ENCODE results near the gene SWAP70.

SWAP70 gene

DNA sequence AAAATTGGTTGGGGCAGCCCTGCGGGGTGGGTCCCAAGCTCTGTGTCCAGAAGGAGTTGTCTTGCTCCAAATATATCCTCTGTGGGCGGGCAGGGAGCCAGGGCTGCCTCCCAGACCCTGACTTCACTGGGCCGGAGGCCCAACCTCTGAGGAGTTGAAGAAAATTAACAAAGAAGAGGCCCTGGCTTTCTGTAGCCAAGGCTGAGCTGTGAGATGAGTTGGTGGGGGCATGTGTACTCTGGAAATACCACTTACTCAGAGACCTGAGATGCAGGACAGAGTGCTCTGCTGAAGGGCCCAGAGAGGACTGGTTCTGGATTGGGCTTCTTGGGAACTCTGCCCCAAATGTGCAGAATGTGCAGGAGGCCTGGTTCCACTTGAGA is 96.3 kb downstream of the SWAP70 start:
- no peaks in the 10 kb centered on the region for H3K36me3 ChIP-seq (ENCODE audit: control insufficient read depth, insufficient read depth, low read length)
- H3K4me3 ChIP-seq (ENCODE audit: low read depth, low read length): no peak overlapping the region
- no peak overlapping the region for H3K9ac ChIP-seq (ENCODE audit: low read depth, low read length)
- no peaks in the 10 kb centered on the region for H3K27me3 ChIP-seq (ENCODE audit: control insufficient read depth, insufficient read depth, low read length)
- no peak overlapping the region for H3K27ac ChIP-seq (ENCODE audit: low read depth, low read length)
- H3K9me3 ChIP-seq (ENCODE audit: control insufficient read depth, insufficient read depth, low read length): no peaks in the 10 kb centered on the region
- H3K4me1 ChIP-seq (ENCODE audit: control insufficient read depth, insufficient read depth, low read length): peaks cover 28% of the 10 kb centered on the region

DNA sequence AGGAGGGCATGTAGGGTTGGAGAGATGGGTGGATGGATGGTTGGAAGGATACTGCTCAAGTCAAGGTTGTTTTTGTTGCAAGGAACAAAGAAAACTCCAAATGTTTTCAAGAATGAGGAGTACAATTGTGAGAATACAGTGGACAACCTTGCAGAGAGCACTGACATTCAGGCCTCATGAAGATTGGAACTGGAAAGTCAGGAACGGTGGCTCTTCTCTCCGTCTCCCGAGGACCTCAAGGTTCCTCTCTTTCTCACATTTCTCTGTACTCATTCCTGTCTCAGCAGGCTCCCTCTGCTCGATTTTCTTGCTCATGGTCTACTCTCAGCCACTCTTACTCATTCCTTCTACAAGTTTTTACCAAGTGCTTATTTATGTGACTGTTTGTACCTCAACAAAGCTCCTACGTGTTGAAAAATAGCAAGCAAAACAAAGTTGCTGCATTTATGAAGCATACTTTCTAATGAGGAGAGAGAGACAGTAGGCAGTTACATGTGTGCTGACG is 97.6 kb downstream of the SWAP70 start:
- Histone ChIP-seq H3K4me3 (ENCODE audit: low read depth, low read length) (no peak overlapping the region), H3K4me1 (ENCODE audit: control insufficient read depth, insufficient read depth, low read length) (peaks cover 25% of the 10 kb centered on the region), H3K9ac (ENCODE audit: low read depth, low read length) (no peak overlapping the region), H3K9me3 (ENCODE audit: control insufficient read depth, insufficient read depth, low read length) (no peaks in the 10 kb centered on the region), H3K27me3 (ENCODE audit: control insufficient read depth, insufficient read depth, low read length) (no peaks in the 10 kb centered on the region), H3K36me3 (ENCODE audit: control insufficient read depth, insufficient read depth, low read length) (no peaks in the 10 kb centered on the region), H3K27ac (ENCODE audit: low read depth, low read length) (no peak overlapping the region)

GRCh38 chr11:9762531-9762930 is 98.7 kb downstream of the SWAP70 start:
- no peak overlapping the region for H3K27ac ChIP-seq (ENCODE audit: low read depth, low read length)
- H3K4me1 ChIP-seq (ENCODE audit: control insufficient read depth, insufficient read depth, low read length): peaks cover 24% of the 10 kb centered on the region
- no peak overlapping the region for H3K4me3 ChIP-seq (ENCODE audit: low read depth, low read length)
- H3K36me3 ChIP-seq (ENCODE audit: control insufficient read depth, insufficient read depth, low read length): no peaks in the 10 kb centered on the region
- no peaks in the 10 kb centered on the region for H3K27me3 ChIP-seq (ENCODE audit: control insufficient read depth, insufficient read depth, low read length)
- H3K9ac ChIP-seq (ENCODE audit: low read depth, low read length): no peak overlapping the region
- H3K9me3 ChIP-seq (ENCODE audit: control insufficient read depth, insufficient read depth, low read length): no peaks in the 10 kb centered on the region

- H3K27me3 ChIP-seq (ENCODE audit: control insufficient read depth, insufficient read depth, low read length): no peaks in the 10 kb centered on the region
- H3K27ac ChIP-seq (ENCODE audit: low read depth, low read length): no peak overlapping the region
- H3K36me3 ChIP-seq (ENCODE audit: control insufficient read depth, insufficient read depth, low read length): no peaks in the 10 kb centered on the region
- H3K4me1 ChIP-seq (ENCODE audit: control insufficient read depth, insufficient read depth, low read length): peaks cover 19% of the 10 kb centered on the region
- H3K9ac ChIP-seq (ENCODE audit: low read depth, low read length): no peak overlapping the region
- no peaks in the 10 kb centered on the region for H3K9me3 ChIP-seq (ENCODE audit: control insufficient read depth, insufficient read depth, low read length)
- no peak overlapping the region for H3K4me3 ChIP-seq (ENCODE audit: low read depth, low read length)
These were observed 99.4 kb downstream of the SWAP70 start for GRCh38 chr11:9763301-9763700.

GRCh38 chr11:9765320-9766101 is 101.6 kb downstream of the SWAP70 start:
- Histone ChIP-seq H3K4me3 (ENCODE audit: low read depth, low read length) (no peak overlapping the region), H3K9ac (ENCODE audit: low read depth, low read length) (no peak overlapping the region), H3K27me3 (ENCODE audit: control insufficient read depth, insufficient read depth, low read length) (no peaks in the 10 kb centered on the region), H3K27ac (ENCODE audit: low read depth, low read length) (peak overlapping the region; percentile 19), H3K36me3 (ENCODE audit: control insufficient read depth, insufficient read depth, low read length) (no peaks in the 10 kb centered on the region), H3K4me1 (ENCODE audit: control insufficient read depth, insufficient read depth, low read length) (0 out of 2 replicates have a peak, but pooled peaks cover 4% of the 10 kb centered on the region), H3K9me3 (ENCODE audit: control insufficient read depth, insufficient read depth, low read length) (no peaks in the 10 kb centered on the region)

DNA sequence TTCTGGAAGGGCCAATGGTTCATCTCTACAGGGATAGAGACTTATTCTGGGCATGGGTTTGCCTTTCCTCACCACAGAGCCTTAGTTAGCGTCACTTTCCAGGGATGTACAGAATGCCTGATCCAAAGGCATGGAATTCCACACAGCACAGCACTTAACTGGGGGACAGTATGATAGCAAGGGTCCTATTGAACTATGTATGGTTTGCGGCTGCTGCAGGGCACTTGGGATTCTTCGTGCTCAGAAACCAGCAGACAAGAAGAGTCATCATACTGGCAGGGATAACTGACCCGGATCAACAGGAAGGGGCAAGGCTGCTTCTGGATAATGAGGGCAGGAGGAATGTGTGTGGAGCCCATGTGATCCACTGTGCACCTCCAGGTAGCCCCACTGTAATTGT is 105.7 kb downstream of the SWAP70 start:
- H3K27ac ChIP-seq (ENCODE audit: low read depth, low read length): no peak overlapping the region
- no peaks in the 10 kb centered on the region for H3K36me3 ChIP-seq (ENCODE audit: control insufficient read depth, insufficient read depth, low read length)
- H3K27me3 ChIP-seq (ENCODE audit: control insufficient read depth, insufficient read depth, low read length): no peaks in the 10 kb centered on the region
- H3K4me1 ChIP-seq (ENCODE audit: control insufficient read depth, insufficient read depth, low read length): 0 out of 2 replicates have a peak, but pooled peaks cover 4% of the 10 kb centered on the region
- H3K4me3 ChIP-seq (ENCODE audit: low read depth, low read length): no peak overlapping the region
- H3K9me3 ChIP-seq (ENCODE audit: control insufficient read depth, insufficient read depth, low read length): no peaks in the 10 kb centered on the region
- H3K9ac ChIP-seq (ENCODE audit: low read depth, low read length): no peak overlapping the region

- H3K9me3 ChIP-seq (ENCODE audit: control insufficient read depth, insufficient read depth, low read length): no peaks in the 10 kb centered on the region
- no peak overlapping the region for H3K27ac ChIP-seq (ENCODE audit: low read depth, low read length)
- H3K4me3 ChIP-seq (ENCODE audit: low read depth, low read length): no peak overlapping the region
- H3K36me3 ChIP-seq (ENCODE audit: control insufficient read depth, insufficient read depth, low read length): no peaks in the 10 kb centered on the region
- H3K9ac ChIP-seq (ENCODE audit: low read depth, low read length): no peak overlapping the region
- no peaks in the 10 kb centered on the region for H3K27me3 ChIP-seq (ENCODE audit: control insufficient read depth, insufficient read depth, low read length)
- H3K4me1 ChIP-seq (ENCODE audit: control insufficient read depth, insufficient read depth, low read length): peaks cover 14% of the 10 kb centered on the region
These were observed 107.2 kb downstream of the SWAP70 start for GRCh38 chr11:9771071-9771511.

DNA sequence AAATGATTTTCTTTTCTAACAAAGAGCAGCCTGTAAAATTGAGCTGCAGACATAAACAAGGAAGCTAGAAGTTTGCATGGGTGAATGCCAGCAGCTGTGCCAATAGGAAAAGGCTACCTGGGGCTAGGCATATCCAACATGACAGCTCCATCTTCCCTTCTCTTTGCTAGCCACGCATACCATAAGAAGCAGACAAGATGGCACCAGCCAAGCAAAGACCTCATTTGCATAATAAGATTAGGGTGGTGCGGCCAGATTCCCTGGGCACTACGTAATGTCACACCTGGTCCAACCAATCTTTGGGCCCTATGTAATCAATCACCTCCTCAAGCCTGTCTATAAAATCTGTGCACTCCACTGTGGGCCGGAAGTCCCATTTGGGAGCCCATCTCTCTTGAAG is 108.3 kb downstream of the SWAP70 start:
- no peak overlapping the region for H3K9ac ChIP-seq (ENCODE audit: low read depth, low read length)
- H3K27ac ChIP-seq (ENCODE audit: low read depth, low read length): no peak overlapping the region

GRCh38 chr11:9773524-9773923 is 109.6 kb downstream of the SWAP70 start:
- Histone ChIP-seq H3K9ac (ENCODE audit: low read depth, low read length) (no peak overlapping the region), H3K9me3 (ENCODE audit: control insufficient read depth, insufficient read depth, low read length) (no peaks in the 10 kb centered on the region), H3K4me3 (ENCODE audit: low read depth, low read length) (no peak overlapping the region), H3K4me1 (ENCODE audit: control insufficient read depth, insufficient read depth, low read length) (peaks cover 32% of the 10 kb centered on the region), H3K36me3 (ENCODE audit: control insufficient read depth, insufficient read depth, low read length) (no peaks in the 10 kb centered on the region), H3K27me3 (ENCODE audit: control insufficient read depth, insufficient read depth, low read length) (no peaks in the 10 kb centered on the region), H3K27ac (ENCODE audit: low read depth, low read length) (no peak overlapping the region)

More for the DNA sequence above, 108.3 kb downstream of the SWAP70 start:
- H3K36me3 ChIP-seq (ENCODE audit: control insufficient read depth, insufficient read depth, low read length): no peaks in the 10 kb centered on the region
- H3K27me3 ChIP-seq (ENCODE audit: control insufficient read depth, insufficient read depth, low read length): no peaks in the 10 kb centered on the region
- no peaks in the 10 kb centered on the region for H3K9me3 ChIP-seq (ENCODE audit: control insufficient read depth, insufficient read depth, low read length)
- peaks cover 25% of the 10 kb centered on the region for H3K4me1 ChIP-seq (ENCODE audit: control insufficient read depth, insufficient read depth, low read length)
- no peak overlapping the region for H3K4me3 ChIP-seq (ENCODE audit: low read depth, low read length)

DNA sequence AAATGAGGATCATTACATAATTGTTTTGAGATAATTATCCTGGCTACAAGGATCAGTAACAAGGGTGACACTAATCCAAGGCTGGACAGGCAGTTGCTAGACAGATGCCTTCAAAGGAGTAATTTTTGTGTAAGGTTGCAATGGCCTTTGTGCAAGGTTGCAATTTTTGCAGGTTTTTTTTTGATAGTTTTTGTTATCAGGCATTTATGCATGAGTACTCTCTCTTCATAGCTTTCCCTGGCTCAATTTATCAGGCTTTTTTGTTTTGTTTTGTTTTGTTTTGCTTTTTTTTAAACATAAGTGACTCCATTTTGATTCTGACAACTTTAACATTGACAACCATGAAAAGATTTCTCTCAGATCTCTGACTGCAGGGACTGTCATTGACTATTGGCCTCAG is 110.2 kb downstream of the SWAP70 start:
- Histone ChIP-seq H3K4me3 (ENCODE audit: low read depth, low read length) (no peak overlapping the region), H3K36me3 (ENCODE audit: control insufficient read depth, insufficient read depth, low read length) (peaks cover under 1% of the 10 kb centered on the region; the same call in 1 of the 2 replicates), H3K9ac (ENCODE audit: low read depth, low read length) (no peak overlapping the region), H3K9me3 (ENCODE audit: control insufficient read depth, insufficient read depth, low read length) (no peaks in the 10 kb centered on the region), H3K27me3 (ENCODE audit: control insufficient read depth, insufficient read depth, low read length) (no peaks in the 10 kb centered on the region), H3K27ac (ENCODE audit: low read depth, low read length) (no peak overlapping the region), H3K4me1 (ENCODE audit: control insufficient read depth, insufficient read depth, low read length) (peaks cover 32% of the 10 kb centered on the region)

- Histone ChIP-seq H3K9ac (ENCODE audit: low read depth, low read length) (no peak overlapping the region), H3K4me3 (ENCODE audit: low read depth, low read length) (no peak overlapping the region), H3K4me1 (ENCODE audit: control insufficient read depth, insufficient read depth, low read length) (peaks cover 32% of the 10 kb centered on the region), H3K27ac (ENCODE audit: low read depth, low read length) (no peak overlapping the region), H3K27me3 (ENCODE audit: control insufficient read depth, insufficient read depth, low read length) (no peaks in the 10 kb centered on the region), H3K36me3 (ENCODE audit: control insufficient read depth, insufficient read depth, low read length) (peaks cover 7% of the 10 kb centered on the region; the same call in 1 of the 2 replicates), H3K9me3 (ENCODE audit: control insufficient read depth, insufficient read depth, low read length) (no peaks in the 10 kb centered on the region)
These were observed 110.9 kb downstream of the SWAP70 start for GRCh38 chr11:9774591-9775397.
